ENCODE data around the gene SOS1. TPM values are rescaled to one million over a fixed set of nuclear protein-coding genes. Genes with fewer than 3 reads are reported as not detected.

SOS1 gene
- 39.0 TPM for total RNA-seq (ENCODE audit: unreplicated experiment)
- long read RNA-seq, partial matches to known transcripts: 1 of 2 reads
- long read RNA-seq, other reads (novel, unspliced or antisense): 1 of 2 reads

DNA sequence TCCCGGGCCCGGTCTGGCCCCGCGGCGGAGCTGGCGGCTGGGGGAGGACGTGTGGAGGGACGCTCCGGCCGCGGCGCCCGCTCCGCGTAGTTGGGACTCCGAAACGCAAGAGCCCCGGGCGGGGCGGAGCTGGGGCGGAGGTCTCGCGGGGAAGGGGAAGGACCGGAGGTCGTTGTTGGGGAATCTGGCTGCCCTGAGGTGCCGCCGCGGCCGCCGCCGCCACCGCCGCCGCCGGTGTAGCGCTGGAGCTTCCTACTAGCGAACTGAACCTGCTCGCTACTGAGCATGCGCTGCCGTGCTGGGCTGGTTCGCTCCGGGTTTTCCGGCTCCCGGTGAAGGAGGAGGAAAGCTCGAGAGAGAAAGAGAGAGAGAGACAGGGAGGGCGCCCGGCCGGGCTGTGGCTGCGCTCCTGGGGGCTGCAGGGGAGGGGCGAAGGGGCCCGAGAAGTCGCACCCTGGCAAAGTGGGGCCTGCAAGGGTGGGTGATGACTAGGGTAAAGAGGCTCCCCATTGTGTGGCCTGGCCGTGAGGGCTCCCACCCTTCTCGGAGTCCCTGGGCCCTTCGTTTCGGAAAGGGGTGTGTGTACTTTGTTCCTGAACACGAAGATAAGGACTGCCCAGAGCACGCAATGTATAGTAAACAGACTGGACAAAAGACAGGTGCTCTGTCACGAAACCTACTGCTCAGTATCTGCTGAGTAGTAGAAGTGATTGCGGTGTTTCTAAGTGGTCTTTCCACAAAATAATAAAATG, at the start of gene SOS1:
SOS1 (minus strand) TSS at position 281 of the 752 bp plus-strand sequence. CDS start 629 bp downstream, outside the sequence.
- H3K9me3 Mint-ChIP-seq (ENCODE audit: unreplicated experiment): peaks cover 19% of the 10 kb centered on the region

DNA sequence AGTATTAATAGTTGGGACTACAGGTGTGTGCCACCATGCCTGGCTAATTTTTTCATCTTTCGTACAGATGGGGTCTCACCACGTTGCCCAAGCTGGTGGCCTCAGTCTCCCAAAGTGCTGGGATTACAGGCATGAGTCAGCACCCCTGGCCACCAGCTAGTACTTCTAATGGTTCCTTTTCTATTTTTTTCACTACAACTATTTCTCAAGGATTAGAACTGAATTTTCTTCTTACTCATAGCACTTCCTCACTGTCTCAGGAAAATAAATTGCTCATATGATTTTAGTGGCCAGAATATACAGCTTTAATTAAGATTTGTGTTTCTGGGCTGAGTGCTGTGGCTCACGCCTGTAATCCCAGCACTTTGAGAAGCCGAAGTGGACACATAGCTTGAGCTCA, 43.2 kb upstream of the SOS1 start:
- H3K27me3 Mint-ChIP-seq (ENCODE audit: unreplicated experiment): no peaks in the 10 kb centered on the region
- no peak for DNase-seq
- H3K4me3 Mint-ChIP-seq (ENCODE audit: unreplicated experiment): no peak overlapping the region
- TF ChIP-seq, protein P1, sequence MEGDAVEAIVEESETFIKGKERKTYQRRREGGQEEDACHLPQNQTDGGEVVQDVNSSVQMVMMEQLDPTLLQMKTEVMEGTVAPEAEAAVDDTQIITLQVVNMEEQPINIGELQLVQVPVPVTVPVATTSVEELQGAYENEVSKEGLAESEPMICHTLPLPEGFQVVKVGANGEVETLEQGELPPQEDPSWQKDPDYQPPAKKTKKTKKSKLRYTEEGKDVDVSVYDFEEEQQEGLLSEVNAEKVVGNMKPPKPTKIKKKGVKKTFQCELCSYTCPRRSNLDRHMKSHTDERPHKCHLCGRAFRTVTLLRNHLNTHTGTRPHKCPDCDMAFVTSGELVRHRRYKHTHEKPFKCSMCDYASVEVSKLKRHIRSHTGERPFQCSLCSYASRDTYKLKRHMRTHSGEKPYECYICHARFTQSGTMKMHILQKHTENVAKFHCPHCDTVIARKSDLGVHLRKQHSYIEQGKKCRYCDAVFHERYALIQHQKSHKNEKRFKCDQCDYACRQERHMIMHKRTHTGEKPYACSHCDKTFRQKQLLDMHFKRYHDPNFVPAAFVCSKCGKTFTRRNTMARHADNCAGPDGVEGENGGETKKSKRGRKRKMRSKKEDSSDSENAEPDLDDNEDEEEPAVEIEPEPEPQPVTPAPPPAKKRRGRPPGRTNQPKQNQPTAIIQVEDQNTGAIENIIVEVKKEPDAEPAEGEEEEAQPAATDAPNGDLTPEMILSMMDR (IDR thresholded peaks at IDR 0.05; ENCODE audit: partially characterized antibody, unreplicated experiment): no peak
- H3K36me3 Mint-ChIP-seq (ENCODE audit: unreplicated experiment): no peaks in the 10 kb centered on the region
- H3K4me1 Mint-ChIP-seq (ENCODE audit: low read depth, unreplicated experiment): peaks cover 3% of the 10 kb centered on the region
- H3K27ac Mint-ChIP-seq (ENCODE audit: unreplicated experiment): no peak overlapping the region
- H3K9me3 Mint-ChIP-seq (ENCODE audit: unreplicated experiment): peaks cover 2% of the 10 kb centered on the region

More for the DNA sequence above, at the start of gene SOS1:
- DNase-seq: peak; percentile 99
- Mint-ChIP-seq H3K36me3 (ENCODE audit: unreplicated experiment) (no peaks in the 10 kb centered on the region), H3K4me3 (ENCODE audit: unreplicated experiment) (peak within 1 kb of the TSS; percentile 95), H3K27ac (ENCODE audit: unreplicated experiment) (peak within 1 kb of the TSS; percentile 99), H3K4me1 (ENCODE audit: low read depth, unreplicated experiment) (peaks cover 36% of the 10 kb centered on the region), H3K27me3 (ENCODE audit: unreplicated experiment) (peaks cover 8% of the 10 kb centered on the region)
- TF ChIP-seq, protein P1 (IDR thresholded peaks at IDR 0.05; ENCODE audit: partially characterized antibody, unreplicated experiment): no peak

DNA sequence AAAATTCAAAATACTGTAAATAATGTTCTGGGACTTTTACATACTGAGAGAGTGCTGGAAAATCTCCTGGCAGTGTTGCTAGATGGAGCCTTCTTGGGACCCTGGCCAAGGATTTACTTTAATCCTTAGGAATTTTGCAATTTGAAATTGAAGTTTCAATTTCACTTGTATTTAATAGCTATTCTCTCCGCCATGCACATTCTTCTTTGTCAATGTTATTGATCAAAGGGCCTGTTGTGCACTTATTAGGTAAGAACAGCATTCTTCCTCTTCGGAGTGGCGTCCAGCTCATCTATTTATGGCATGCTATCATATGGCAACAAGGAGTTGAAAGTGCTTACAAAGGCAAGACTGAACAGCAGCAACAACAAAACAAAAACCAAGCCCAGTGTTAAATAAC, 40.1 kb upstream of the SOS1 start:
- Mint-ChIP-seq H3K4me3 (ENCODE audit: unreplicated experiment) (no peak overlapping the region), H3K4me1 (ENCODE audit: low read depth, unreplicated experiment) (no peaks in the 10 kb centered on the region), H3K27me3 (ENCODE audit: unreplicated experiment) (no peaks in the 10 kb centered on the region), H3K27ac (ENCODE audit: unreplicated experiment) (no peak overlapping the region), H3K9me3 (ENCODE audit: unreplicated experiment) (peaks cover 2% of the 10 kb centered on the region), H3K36me3 (ENCODE audit: unreplicated experiment) (no peaks in the 10 kb centered on the region)
- TF ChIP-seq, protein P1 (IDR thresholded peaks at IDR 0.05; ENCODE audit: partially characterized antibody, unreplicated experiment): no peak
- DNase-seq: no peak

DNA sequence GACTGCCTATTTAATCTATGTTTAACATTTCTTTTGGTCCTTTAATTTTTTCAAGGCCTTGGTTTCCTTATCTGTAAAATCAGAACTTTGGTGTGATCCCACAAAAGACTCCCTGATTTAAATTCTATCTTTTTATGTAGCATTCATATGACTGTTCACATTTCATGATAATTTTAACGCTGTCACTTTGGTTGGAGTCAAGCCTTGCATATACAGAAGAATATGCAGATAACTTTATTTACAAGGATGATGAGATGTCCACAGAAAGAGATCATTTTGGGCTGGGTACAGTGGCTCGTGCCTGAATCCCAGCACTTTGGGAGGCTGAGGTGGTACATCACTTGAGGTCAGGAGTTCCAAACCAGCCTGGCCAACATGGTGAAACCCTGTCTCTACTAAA, 38.4 kb upstream of the SOS1 start:
- Mint-ChIP-seq H3K27ac (ENCODE audit: unreplicated experiment) (no peak overlapping the region), H3K4me3 (ENCODE audit: unreplicated experiment) (no peak overlapping the region), H3K9me3 (ENCODE audit: unreplicated experiment) (peaks cover 2% of the 10 kb centered on the region), H3K4me1 (ENCODE audit: low read depth, unreplicated experiment) (no peaks in the 10 kb centered on the region), H3K36me3 (ENCODE audit: unreplicated experiment) (no peaks in the 10 kb centered on the region), H3K27me3 (ENCODE audit: unreplicated experiment) (no peaks in the 10 kb centered on the region)
- no peak for DNase-seq
- TF ChIP-seq, protein P1 (IDR thresholded peaks at IDR 0.05; ENCODE audit: partially characterized antibody, unreplicated experiment): no peak

DNA sequence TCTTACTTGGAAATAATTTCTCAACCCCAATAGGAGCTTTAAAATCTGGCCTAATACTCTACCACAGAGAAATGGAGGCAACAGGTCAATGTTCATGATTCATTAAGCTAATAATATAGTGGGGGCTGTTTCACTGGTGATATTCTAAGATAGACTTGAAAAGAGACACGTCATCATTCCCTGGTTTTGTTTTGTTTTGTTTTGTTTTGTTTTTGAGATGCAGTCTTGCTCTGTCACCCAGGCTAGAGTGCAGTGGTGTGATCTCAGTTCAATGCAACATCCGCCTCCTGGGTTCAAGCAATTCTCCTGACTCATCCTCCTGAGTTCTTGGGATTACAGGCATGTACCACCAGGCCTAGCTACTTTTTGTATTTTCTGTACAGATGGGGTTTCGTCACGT, 37.5 kb upstream of the SOS1 start:
- Mint-ChIP-seq H3K4me1 (ENCODE audit: low read depth, unreplicated experiment) (no peaks in the 10 kb centered on the region), H3K4me3 (ENCODE audit: unreplicated experiment) (no peak overlapping the region), H3K27me3 (ENCODE audit: unreplicated experiment) (no peaks in the 10 kb centered on the region), H3K27ac (ENCODE audit: unreplicated experiment) (no peak overlapping the region), H3K36me3 (ENCODE audit: unreplicated experiment) (no peaks in the 10 kb centered on the region), H3K9me3 (ENCODE audit: unreplicated experiment) (peaks cover 2% of the 10 kb centered on the region)
- TF ChIP-seq, protein P1 (IDR thresholded peaks at IDR 0.05; ENCODE audit: partially characterized antibody, unreplicated experiment): no peak
- no peak for DNase-seq

All from glutamatergic neuron (in vitro differentiated cells).